Activated CD4-positive, alpha-beta T cell treated with anti-CD3 and anti-CD28 coated beads, Interleukin-2, amount 50 U/mL, for 1 hour (primary cell): ENCODE measurements around the gene CACNA2D2.

Source experiments
- DNase-seq: peaks from one replicate; pipeline ENCODE4 v3.0.0-alpha.2; 2020

The CACNA2D2 gene

GRCh38 chr3:50494126-50494525 lies 9.3 kb downstream of the CACNA2D2 start:
- DNase-seq: no peak

- DNase-seq: no peak
Observed at GRCh38 chr3:50493623-50494022, 9.8 kb downstream of the CACNA2D2 start.

GRCh38 chr3:50493086-50493485 lies 10.3 kb downstream of the CACNA2D2 start:
- DNase-seq: no peak

GRCh38 chr3:50491023-50491422 lies 12.4 kb downstream of the CACNA2D2 start:
- no peak for DNase-seq

GRCh38 chr3:50490424-50490823 lies 13.0 kb downstream of the CACNA2D2 start:
- no peak for DNase-seq

- no peak for DNase-seq
Observed at GRCh38 chr3:50487181-50487580, 16.3 kb downstream of the CACNA2D2 start.

GRCh38 chr3:50486219-50486888 lies 17.1 kb downstream of the CACNA2D2 start:
- no peak for DNase-seq

- no peak for DNase-seq
Observed at GRCh38 chr3:50484722-50485121, 18.7 kb downstream of the CACNA2D2 start.

GRCh38 chr3:50483374-50483773 lies 20.1 kb downstream of the CACNA2D2 start:
- DNase-seq: no peak

GRCh38 chr3:50481992-50482391 lies 21.4 kb downstream of the CACNA2D2 start:
- no peak for DNase-seq

- no peak for DNase-seq
Observed at GRCh38 chr3:50480471-50480870, 23.0 kb downstream of the CACNA2D2 start.

GRCh38 chr3:50479523-50479922 lies 23.9 kb downstream of the CACNA2D2 start:
- DNase-seq: no peak

GRCh38 chr3:50478671-50479260 lies 24.7 kb downstream of the CACNA2D2 start:
- DNase-seq: no peak

- DNase-seq: no peak
Observed at GRCh38 chr3:50478051-50478450, 25.4 kb downstream of the CACNA2D2 start.

GRCh38 chr3:50475348-50475747 lies 28.1 kb downstream of the CACNA2D2 start:
- no peak for DNase-seq

- DNase-seq: no peak
Observed at GRCh38 chr3:50474717-50475116, 28.7 kb downstream of the CACNA2D2 start.

GRCh38 chr3:50473768-50474167 lies 29.7 kb downstream of the CACNA2D2 start:
- no peak for DNase-seq

- no peak for DNase-seq
Observed at GRCh38 chr3:50472958-50473357, 30.5 kb downstream of the CACNA2D2 start.

GRCh38 chr3:50470658-50471057 lies 32.8 kb downstream of the CACNA2D2 start:
- no peak for DNase-seq

GRCh38 chr3:50467919-50468318 lies 35.5 kb downstream of the CACNA2D2 start:
- no peak for DNase-seq

- no peak for DNase-seq
Observed at GRCh38 chr3:50466177-50466576, 37.3 kb downstream of the CACNA2D2 start.

GRCh38 chr3:50464569-50464968 lies 38.9 kb downstream of the CACNA2D2 start:
- DNase-seq: no peak

GRCh38 chr3:50459785-50460184 lies 43.6 kb downstream of the CACNA2D2 start:
- no peak for DNase-seq

GRCh38 chr3:50457988-50458387 lies 45.4 kb downstream of the CACNA2D2 start:
- DNase-seq: no peak
